IMR-90 (cell line): ENCODE measurements around the gene C6orf118. TPM values are rescaled to one million over a fixed set of nuclear protein-coding genes. Genes with fewer than 3 reads are reported as not detected.

Experiments
- ATAC-seq: fragments of 200-7000 bp; cut with Tn5 transposase; 2 replicates; pipeline ENCODE4 v1.9.1; 2020; ENCODE audit warnings: low read depth, mild to moderate bottlenecking, moderate library complexity
- BruUV-seq: library from RNA; stranded (reverse); fragments of 400-500 nt; replicated peaks from 2 replicates; lab custom pipeline; 2021; lab: Mats Ljungman, UMichigan
- CTCF ChIA-PET: fragments of 300-600 bp; formaldehyde crosslinking; extraction: SDS; loops from one replicate; lab custom pipeline; 2021; ENCODE audit warnings: antibody characterized with exemption; lab: Yijun Ruan, JAX
- POLR2A ChIA-PET: fragments of 300-600 bp; sonication (Branson Sonifier 250); formaldehyde crosslinking; loops from one replicate; lab custom pipeline; 2022; ENCODE audit warnings: antibody characterized with exemption; ENCODE audit not compliant: unreplicated experiment; lab: Charles Lee
- DNase-seq: peaks from one replicate; pipeline ENCODE4 v3.0.0; 2013
- H2AFZ ChIP-seq: replicated peaks from 2 replicates; pipeline ENCODE3; 2013; ENCODE audit warnings: low read length, mild to moderate bottlenecking; ENCODE audit not compliant: poor library complexity
- H2AK5ac ChIP-seq: 2 replicates; pipeline ENCODE4 v1.6.1; 2013; ENCODE audit warnings: low read depth, low read length, inconsistent platforms
- H2AK9ac ChIP-seq: replicated peaks from 2 replicates; pipeline ENCODE3; 2013; ENCODE audit warnings: mild to moderate bottlenecking, low read depth, low read length, moderate library complexity; ENCODE audit not compliant: poor library complexity
- H2BK120ac ChIP-seq: 2 replicates; pipeline ENCODE4 v1.6.1; 2013; ENCODE audit warnings: low read depth, low read length, inconsistent platforms
- H2BK15ac ChIP-seq: 3 replicates; pipeline ENCODE4 v1.6.1; 2013; ENCODE audit warnings: low read depth, low read length, inconsistent platforms
- H2BK20ac ChIP-seq: 2 replicates; pipeline ENCODE4 v1.6.1; 2013; ENCODE audit warnings: low read depth, mild to moderate bottlenecking, inconsistent platforms, low read length, moderate library complexity
- H2BK5ac ChIP-seq: 2 replicates; pipeline ENCODE4 v1.6.1; 2013; ENCODE audit warnings: mild to moderate bottlenecking, low read depth, low read length, inconsistent platforms; ENCODE audit not compliant: poor library complexity, severe bottlenecking
- H3K14ac ChIP-seq: replicated peaks from 2 replicates; pipeline ENCODE4 v1.6.1; 2013; ENCODE audit warnings: low read depth, low read length, inconsistent platforms
- H3K18ac ChIP-seq: 2 replicates; pipeline ENCODE4 v1.6.1; 2013; ENCODE audit warnings: low read depth, low read length, control low read depth
- H3K23ac ChIP-seq: 2 replicates; pipeline ENCODE4 v1.6.1; 2013; ENCODE audit warnings: low read depth, low read length, inconsistent platforms
- H3K27ac ChIP-seq: 2 replicates; pipeline ENCODE4 v1.5.1; 2013; ENCODE audit warnings: mild to moderate bottlenecking, control low read depth, low read length; ENCODE audit not compliant: insufficient read depth
- H3K27me3 ChIP-seq: 2 replicates; pipeline ENCODE4 v1.6.1; 2013; ENCODE audit warnings: low read length; ENCODE audit not compliant: control insufficient read depth, insufficient read depth
- H3K36me3 ChIP-seq: 2 replicates; pipeline ENCODE4 v1.6.1; 2013; ENCODE audit warnings: low read length, mixed read lengths; ENCODE audit not compliant: control insufficient read depth, insufficient read depth
- H3K4ac ChIP-seq: 2 replicates; pipeline ENCODE4 v1.6.1; 2013; ENCODE audit warnings: low read depth, low read length, inconsistent platforms
- H3K4me1 ChIP-seq: 2 replicates; pipeline ENCODE4 v1.6.1; 2013; ENCODE audit warnings: low read length, mixed read lengths; ENCODE audit not compliant: control insufficient read depth, insufficient read depth
- H3K4me2 ChIP-seq: 2 replicates; pipeline ENCODE4 v1.6.1; 2013; ENCODE audit warnings: low read depth, mild to moderate bottlenecking, control low read depth, low read length, moderate library complexity
- H3K4me3 ChIP-seq: 2 replicates; pipeline ENCODE4 v1.5.1; 2013; ENCODE audit warnings: low read depth, mild to moderate bottlenecking, control low read depth, low read length, moderate library complexity; ENCODE audit not compliant: insufficient read depth
- H3K56ac ChIP-seq: 2 replicates; pipeline ENCODE4 v1.6.1; 2013; ENCODE audit warnings: low read length, inconsistent platforms; ENCODE audit not compliant: insufficient read depth; ENCODE audit errors: extremely low read depth
- H3K79me1 ChIP-seq, 2 experiments: 2 replicates each; pipeline ENCODE4 v1.6.1; 2013; ENCODE audit warnings: low read length in 2 of 2, inconsistent platforms in 1 of 2, low read depth in 1 of 2
- H3K9ac ChIP-seq: 2 replicates; pipeline ENCODE4 v1.6.1; 2013; ENCODE audit warnings: low read depth, low read length, control low read depth
- H3K9me1 ChIP-seq: 2 replicates; pipeline ENCODE4 v1.6.1; 2013; ENCODE audit warnings: low read length, inconsistent platforms; ENCODE audit not compliant: insufficient read depth
- H3K9me3 ChIP-seq: 2 replicates; pipeline ENCODE4 v1.6.1; 2013; ENCODE audit warnings: low read length; ENCODE audit not compliant: control insufficient read depth, insufficient read depth
- H4K20me1 ChIP-seq: 2 replicates; pipeline ENCODE4 v1.6.1; 2013; ENCODE audit warnings: low read length, inconsistent platforms; ENCODE audit not compliant: insufficient read depth
- H4K5ac ChIP-seq: 2 replicates; pipeline ENCODE4 v1.6.1; 2013; ENCODE audit warnings: mild to moderate bottlenecking, low read depth, low read length, control low read depth
- H4K8ac ChIP-seq, 2 experiments: 2 replicates each; pipeline ENCODE4 v1.6.1; 2013; ENCODE audit warnings: low read depth in 2 of 2, low read length in 2 of 2, control low read depth in 1 of 2, inconsistent platforms in 1 of 2
- H4K91ac ChIP-seq: 2 replicates; pipeline ENCODE4 v1.6.1; 2013; ENCODE audit warnings: low read depth, low read length, inconsistent platforms; ENCODE audit not compliant: insufficient read depth
- BHLHE40 ChIP-seq: fragments of 150-350 bp; IDR thresholded peaks from 2 replicates; pipeline ENCODE4 v1.6.1; 2016; ENCODE audit warnings: mild to moderate bottlenecking, low read depth, low read length
- CEBPB ChIP-seq: IDR thresholded peaks from 2 replicates; pipeline ENCODE4 v1.6.1; 2012; ENCODE audit warnings: low read depth, low read length, improper control_type of control experiment
- CHD1 ChIP-seq: IDR thresholded peaks from 2 replicates; pipeline ENCODE4 v1.6.1; 2012; ENCODE audit warnings: low read depth, low read length, improper control_type of control experiment
- CTCF ChIP-seq: conservative IDR thresholded peaks from 2 replicates; pipeline ENCODE4 v1.5.1; 2012; ENCODE audit warnings: mild to moderate bottlenecking, low read depth, low read length, improper control_type of control experiment
- ELK1 ChIP-seq: fragments of 150-350 bp; IDR thresholded peaks from 2 replicates; pipeline ENCODE4 v1.6.1; 2016; ENCODE audit warnings: low read depth, mild to moderate bottlenecking, low read length, moderate library complexity, borderline replicate concordance
- FOS ChIP-seq: fragments of 150-350 bp; IDR thresholded peaks from 2 replicates; pipeline ENCODE4 v1.6.1; 2016; ENCODE audit warnings: low read depth, low read length
- MAFK ChIP-seq: IDR thresholded peaks from 2 replicates; pipeline ENCODE4 v1.6.1; 2012; ENCODE audit warnings: low read depth, low read length, improper control_type of control experiment
- MAZ ChIP-seq: IDR thresholded peaks from 2 replicates; pipeline ENCODE4 v1.6.1; 2012; ENCODE audit warnings: low read depth, mild to moderate bottlenecking, low read length, improper control_type of control experiment, moderate library complexity, borderline replicate concordance
- MXI1 ChIP-seq: IDR thresholded peaks from 2 replicates; pipeline ENCODE4 v1.6.1; 2012; ENCODE audit warnings: low read depth, mild to moderate bottlenecking, low read length, moderate library complexity, borderline replicate concordance
- NFE2L2 ChIP-seq: fragments of 150-350 bp; IDR thresholded peaks from 2 replicates; pipeline ENCODE4 v1.6.1; 2016; ENCODE audit warnings: low read depth, mild to moderate bottlenecking, low read length
- POLR2A ChIP-seq: IDR thresholded peaks from 2 replicates; pipeline ENCODE4 v1.6.1; 2012; ENCODE audit warnings: mild to moderate bottlenecking, low read depth, low read length
- RAD21 ChIP-seq: IDR thresholded peaks from 2 replicates; pipeline ENCODE4 v1.6.1; 2012; ENCODE audit warnings: low read length, improper control_type of control experiment
- RCOR1 ChIP-seq: IDR thresholded peaks from 2 replicates; pipeline ENCODE4 v1.6.1; 2012; ENCODE audit warnings: mild to moderate bottlenecking, low read length, improper control_type of control experiment; ENCODE audit not compliant: insufficient replicate concordance
- RFX5 ChIP-seq: IDR thresholded peaks from 2 replicates; pipeline ENCODE4 v1.8.0; 2012; ENCODE audit warnings: low read depth, mild to moderate bottlenecking, low read length, moderate library complexity
- SMC3 ChIP-seq: fragments of 150-350 bp; IDR thresholded peaks from 2 replicates; pipeline ENCODE4 v1.6.1; 2016; ENCODE audit warnings: low read depth, mild to moderate bottlenecking, antibody characterized with exemption, low read length, moderate library complexity
- USF2 ChIP-seq: fragments of 150-350 bp; IDR thresholded peaks from 2 replicates; pipeline ENCODE4 v1.6.1; 2017; ENCODE audit warnings: mild to moderate bottlenecking, antibody characterized with exemption, low read length, low read depth
- WGBS, 2 experiments: methylation state at CpG; one replicate each; pipeline versions ENCODE4 v1.1.5 to v1.1.7; 2013; ENCODE audit warnings: missing lambda C conversion rate in 2 of 2; ENCODE audit not compliant: insufficient read length in 1 of 2; ENCODE audit errors: extremely low coverage in 2 of 2; 5-methylcytosine and 5-hydroxymethylcytosine counted together
- dilution Hi-C: fragments of 300-500 bp; cut with HindIII; formaldehyde crosslinking; loops from one replicate; pipeline ENCODE4 v1.14.3; 2018; ENCODE audit warnings: low sequenced_read_pairs; ENCODE audit not compliant: unreplicated experiment
- in situ Hi-C: fragments of 300-500 bp; cut with MboI; formaldehyde crosslinking; loops from 3 replicates; pipeline ENCODE4 v1.14.3; 2019; ENCODE audit warnings: low sequenced_read_pairs, inconsistent platforms, mixed read lengths
- intact Hi-C: fragments of 100-400 bp; cut with micrococcal nuclease; formaldehyde crosslinking; loops from 2 replicates; pipeline ENCODE4 v1.10.0; 2022
- polyA plus RNA-seq, 3 experiments: library from polyadenylated mRNA; depleted of rRNA; stranded (reverse); fragments of >200 nt; gene quantifications; 2 replicates each; pipeline ENCODE4 v1.2.3, GENCODE V29; 2012; ENCODE audit warnings: low replicate concordance in 1 of 3
- total RNA-seq: library from RNA; depleted of rRNA; stranded (reverse); fragments of >200 nt; gene quantifications from 2 replicates; pipeline ENCODE4 v1.2.3, GENCODE V29; 2012

The C6orf118 gene
- total and polyA plus RNA-seq, 2 of the 4 experiments (the other 2 are of a cell fraction) = not detected

GRCh38 chr6:165321150-165321549 lies 11.7 kb upstream of the C6orf118 start:
- no peak overlapping the region for H4K5ac ChIP-seq
- no peak overlapping the region for H3K56ac ChIP-seq
- H3K4me3 ChIP-seq = no peak overlapping the region
- H3K9ac ChIP-seq = no peak overlapping the region
- no peaks in the 10 kb centered on the region for H3K27me3 ChIP-seq
- TF ChIP-seq FOS (no peak), BHLHE40 (no peak), USF2 (no peak), ELK1 (no peak), MXI1 (no peak), POLR2A (no peak), CHD1 (no peak), NFE2L2 (no peak), CEBPB (no peak), RFX5 (no peak), CTCF (no peak), RCOR1 (no peak), MAFK (no peak), SMC3 (no peak), MAZ (no peak), RAD21 (no peak)
- no peak overlapping the region for H4K8ac ChIP-seq
- no peak overlapping the region for H2AFZ ChIP-seq
- ChIA-PET POLR2A (no interaction called here), CTCF (interaction anchor here (0.6 kb wide), 1 partner anchor 1460 kb away, joined by 8 read pairs; no protein-coding TSS in a partner anchor)
- no TSS peak for BruUV-seq
- intact Hi-C loops (no loop called here), in situ Hi-C loops (no loop called here), dilution Hi-C loops (no loop called here)
- H3K4ac ChIP-seq = no peak overlapping the region
- no peak overlapping the region for H4K91ac ChIP-seq
- H3K27ac ChIP-seq = no peak overlapping the region
- H2BK5ac ChIP-seq = no peak overlapping the region
- H3K36me3 ChIP-seq = no peaks in the 10 kb centered on the region
- peaks cover 7% of the 10 kb centered on the region for H3K9me3 ChIP-seq
- no peak overlapping the region for H3K14ac ChIP-seq
- no peak overlapping the region for H2BK15ac ChIP-seq
- no peaks in the 10 kb centered on the region for H3K79me1 ChIP-seq
- H3K9me1 ChIP-seq = no peaks in the 10 kb centered on the region
- no peaks in the 10 kb centered on the region for H3K4me1 ChIP-seq
- no peak overlapping the region for H2BK20ac ChIP-seq
- no peak overlapping the region for H2AK5ac ChIP-seq
- H2AK9ac ChIP-seq = no peak overlapping the region
- H4K20me1 ChIP-seq = no peaks in the 10 kb centered on the region
- no peak overlapping the region for H3K23ac ChIP-seq
- WGBS, 2 experiments = 100% methylated on average over 1 of the region's 3 CpGs; no CpG with 5 or more reads in 1 of the 2 experiments
- no peak overlapping the region for H3K18ac ChIP-seq
- no peak overlapping the region for H2BK120ac ChIP-seq
- no peak overlapping the region for H3K4me2 ChIP-seq
- ATAC-seq = no peak
- no peak for DNase-seq
